ENCODE data around the gene NOXA1. TPM values are rescaled to one million over a fixed set of nuclear protein-coding genes. Genes with fewer than 3 reads are reported as not detected.

The NOXA1 gene
- polyA plus RNA-seq, 1 donor from 2014 or later: 1.7 TPM

DNA sequence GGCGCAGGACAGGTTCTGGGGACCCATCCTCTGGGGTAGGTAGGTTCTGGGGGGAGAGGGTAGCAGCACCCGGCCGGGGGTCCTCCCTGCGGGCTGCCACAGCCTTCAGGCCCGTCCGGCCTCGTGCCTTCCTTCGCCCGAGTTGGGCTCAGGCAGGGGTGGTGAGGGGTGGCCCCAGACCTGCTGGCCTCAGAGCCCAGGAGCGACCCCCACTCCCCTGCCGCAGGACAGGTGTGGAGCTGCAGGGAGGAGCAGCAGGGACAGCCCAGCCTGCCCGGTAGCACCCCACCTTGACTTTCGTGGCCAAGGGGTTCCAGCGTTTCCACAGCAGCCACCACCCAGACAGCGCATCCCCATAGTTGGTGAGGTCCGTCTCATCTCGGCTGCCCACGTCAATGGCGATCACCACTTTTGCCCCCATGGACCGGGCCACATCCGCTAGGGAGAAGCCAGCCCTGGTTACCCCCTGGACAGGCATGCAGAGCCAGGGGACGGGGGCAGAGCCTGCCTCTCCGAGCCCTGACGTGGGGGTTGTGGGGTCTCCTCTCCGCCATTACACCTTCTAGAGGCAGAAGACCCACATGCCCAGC is 39.3 kb downstream of the NOXA1 start:
- H3K4me3 ChIP-seq (ENCODE audit: low read length): no peak overlapping the region
- TF ChIP-seq, protein P1, sequence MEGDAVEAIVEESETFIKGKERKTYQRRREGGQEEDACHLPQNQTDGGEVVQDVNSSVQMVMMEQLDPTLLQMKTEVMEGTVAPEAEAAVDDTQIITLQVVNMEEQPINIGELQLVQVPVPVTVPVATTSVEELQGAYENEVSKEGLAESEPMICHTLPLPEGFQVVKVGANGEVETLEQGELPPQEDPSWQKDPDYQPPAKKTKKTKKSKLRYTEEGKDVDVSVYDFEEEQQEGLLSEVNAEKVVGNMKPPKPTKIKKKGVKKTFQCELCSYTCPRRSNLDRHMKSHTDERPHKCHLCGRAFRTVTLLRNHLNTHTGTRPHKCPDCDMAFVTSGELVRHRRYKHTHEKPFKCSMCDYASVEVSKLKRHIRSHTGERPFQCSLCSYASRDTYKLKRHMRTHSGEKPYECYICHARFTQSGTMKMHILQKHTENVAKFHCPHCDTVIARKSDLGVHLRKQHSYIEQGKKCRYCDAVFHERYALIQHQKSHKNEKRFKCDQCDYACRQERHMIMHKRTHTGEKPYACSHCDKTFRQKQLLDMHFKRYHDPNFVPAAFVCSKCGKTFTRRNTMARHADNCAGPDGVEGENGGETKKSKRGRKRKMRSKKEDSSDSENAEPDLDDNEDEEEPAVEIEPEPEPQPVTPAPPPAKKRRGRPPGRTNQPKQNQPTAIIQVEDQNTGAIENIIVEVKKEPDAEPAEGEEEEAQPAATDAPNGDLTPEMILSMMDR (IDR thresholded peaks at IDR 0.05; ENCODE audit: poor library complexity, severe bottlenecking): no peak
- TF ChIP-seq TAF1 (IDR thresholded peaks at IDR 0.05; ENCODE audit: low read depth): no peak
- no peaks in the 10 kb centered on the region for H3K9me2 ChIP-seq (ENCODE audit: insufficient read depth, low read length)
- no peaks in the 10 kb centered on the region for H3F3A ChIP-seq (ENCODE audit: insufficient read depth, low read length, poor library complexity, severe bottlenecking)
- no peak overlapping the region for H3K4me2 ChIP-seq (ENCODE audit: low read length)
- no peaks in the 10 kb centered on the region for H3K9me3 ChIP-seq (ENCODE audit: low read length)
- no peaks in the 10 kb centered on the region for H3K27me3 ChIP-seq (ENCODE audit: insufficient read depth, low read depth, low read length)
- no peak overlapping the region for H2AFZ ChIP-seq (ENCODE audit: low read depth, low read length)
- no peaks in the 10 kb centered on the region for H3K79me2 ChIP-seq (replicated peaks; ENCODE audit: insufficient read depth, low read length)
- H3K36me3 ChIP-seq (ENCODE audit: insufficient read depth, low read length): no peaks in the 10 kb centered on the region
- H3K9ac ChIP-seq (ENCODE audit: low read length): no peak overlapping the region
- no peaks in the 10 kb centered on the region for H4K20me1 ChIP-seq (ENCODE audit: insufficient read depth)
- no peak overlapping the region for H3K27ac ChIP-seq (ENCODE audit: low read length)

DNA sequence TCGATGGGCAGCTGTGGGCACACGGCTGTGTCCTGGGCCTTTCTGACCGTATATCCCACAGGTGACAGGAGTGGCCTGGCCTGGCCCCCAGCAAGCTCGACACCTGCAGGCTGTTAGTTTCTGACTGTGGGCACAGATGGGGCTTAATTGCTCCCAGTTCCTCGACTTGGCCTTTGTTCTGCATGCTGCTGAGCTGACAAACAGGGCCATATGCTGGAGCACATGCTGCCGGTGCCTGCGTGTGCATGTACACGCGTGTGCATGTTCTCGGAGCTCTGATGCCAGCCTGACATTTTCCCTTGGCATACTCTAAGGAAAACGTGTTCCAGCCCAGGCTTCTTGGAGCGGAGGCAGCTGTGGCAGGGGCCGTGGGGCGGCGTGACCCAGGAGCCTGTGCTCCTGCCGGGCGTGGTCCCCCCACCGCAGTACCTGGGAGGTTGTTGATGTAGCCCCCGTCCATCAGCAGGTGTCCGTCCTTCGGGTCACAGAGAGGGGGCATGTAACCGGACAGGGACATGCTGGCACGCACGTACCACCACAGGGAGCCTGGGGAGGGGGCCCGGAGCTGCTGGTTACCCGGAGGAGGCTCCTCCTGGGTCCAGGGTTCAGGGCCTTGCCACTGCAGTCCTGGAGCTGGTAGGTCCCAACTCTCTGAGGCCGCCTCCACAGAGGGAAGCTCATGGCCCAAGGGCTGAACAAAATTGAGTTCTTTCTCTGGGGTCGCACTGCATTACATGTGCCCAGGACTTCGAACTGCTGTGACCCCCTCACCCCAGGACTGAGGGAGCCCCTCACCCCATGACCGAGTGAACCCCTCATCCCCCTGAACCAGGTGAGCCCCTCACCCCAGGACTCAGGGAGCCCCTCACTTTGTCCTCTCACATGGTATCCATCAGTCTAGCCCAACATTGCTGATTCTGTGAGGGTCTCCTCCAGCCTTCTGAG is 40.1 kb downstream of the NOXA1 start:
- H3K4me2 ChIP-seq (ENCODE audit: low read length): no peak overlapping the region
- no peaks in the 10 kb centered on the region for H3F3A ChIP-seq (ENCODE audit: insufficient read depth, low read length, poor library complexity, severe bottlenecking)
- no peaks in the 10 kb centered on the region for H4K20me1 ChIP-seq (ENCODE audit: insufficient read depth)
- H3K36me3 ChIP-seq (ENCODE audit: insufficient read depth, low read length): no peaks in the 10 kb centered on the region
- H3K4me3 ChIP-seq (ENCODE audit: low read length): no peak overlapping the region
- no peaks in the 10 kb centered on the region for H3K9me3 ChIP-seq (ENCODE audit: low read length)
- no peak overlapping the region for H3K9ac ChIP-seq (ENCODE audit: low read length)
- H3K27me3 ChIP-seq (ENCODE audit: insufficient read depth, low read depth, low read length): no peaks in the 10 kb centered on the region
- H3K79me2 ChIP-seq (replicated peaks; ENCODE audit: insufficient read depth, low read length): no peaks in the 10 kb centered on the region
- no peak overlapping the region for H3K27ac ChIP-seq (ENCODE audit: low read length)
- no peaks in the 10 kb centered on the region for H3K9me2 ChIP-seq (ENCODE audit: insufficient read depth, low read length)
- TF ChIP-seq MXI1 (conservative IDR thresholded peaks at IDR 0.05; ENCODE audit: poor library complexity, severe bottlenecking) (no peak), POLR2AphosphoS5 (IDR thresholded peaks at IDR 0.05) (no peak), SMC3 (conservative IDR thresholded peaks at IDR 0.05; ENCODE audit: poor library complexity) (no peak), RAD21 (conservative IDR thresholded peaks at IDR 0.05) (no peak), EP300 (conservative IDR thresholded peaks at IDR 0.05; ENCODE audit: poor library complexity, severe bottlenecking) (no peak), TAF1 (IDR thresholded peaks at IDR 0.05; ENCODE audit: low read depth) (no peak), EZH2 (IDR thresholded peaks at IDR 0.05; ENCODE audit: borderline replicate concordance, insufficient read depth, low read length, poor library complexity, severe bottlenecking) (no peak)
- TF ChIP-seq, protein P2, sequence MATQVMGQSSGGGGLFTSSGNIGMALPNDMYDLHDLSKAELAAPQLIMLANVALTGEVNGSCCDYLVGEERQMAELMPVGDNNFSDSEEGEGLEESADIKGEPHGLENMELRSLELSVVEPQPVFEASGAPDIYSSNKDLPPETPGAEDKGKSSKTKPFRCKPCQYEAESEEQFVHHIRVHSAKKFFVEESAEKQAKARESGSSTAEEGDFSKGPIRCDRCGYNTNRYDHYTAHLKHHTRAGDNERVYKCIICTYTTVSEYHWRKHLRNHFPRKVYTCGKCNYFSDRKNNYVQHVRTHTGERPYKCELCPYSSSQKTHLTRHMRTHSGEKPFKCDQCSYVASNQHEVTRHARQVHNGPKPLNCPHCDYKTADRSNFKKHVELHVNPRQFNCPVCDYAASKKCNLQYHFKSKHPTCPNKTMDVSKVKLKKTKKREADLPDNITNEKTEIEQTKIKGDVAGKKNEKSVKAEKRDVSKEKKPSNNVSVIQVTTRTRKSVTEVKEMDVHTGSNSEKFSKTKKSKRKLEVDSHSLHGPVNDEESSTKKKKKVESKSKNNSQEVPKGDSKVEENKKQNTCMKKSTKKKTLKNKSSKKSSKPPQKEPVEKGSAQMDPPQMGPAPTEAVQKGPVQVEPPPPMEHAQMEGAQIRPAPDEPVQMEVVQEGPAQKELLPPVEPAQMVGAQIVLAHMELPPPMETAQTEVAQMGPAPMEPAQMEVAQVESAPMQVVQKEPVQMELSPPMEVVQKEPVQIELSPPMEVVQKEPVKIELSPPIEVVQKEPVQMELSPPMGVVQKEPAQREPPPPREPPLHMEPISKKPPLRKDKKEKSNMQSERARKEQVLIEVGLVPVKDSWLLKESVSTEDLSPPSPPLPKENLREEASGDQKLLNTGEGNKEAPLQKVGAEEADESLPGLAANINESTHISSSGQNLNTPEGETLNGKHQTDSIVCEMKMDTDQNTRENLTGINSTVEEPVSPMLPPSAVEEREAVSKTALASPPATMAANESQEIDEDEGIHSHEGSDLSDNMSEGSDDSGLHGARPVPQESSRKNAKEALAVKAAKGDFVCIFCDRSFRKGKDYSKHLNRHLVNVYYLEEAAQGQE (IDR thresholded peaks at IDR 0.05; ENCODE audit: borderline replicate concordance): no peak
- TF ChIP-seq, protein P1 (IDR thresholded peaks at IDR 0.05; ENCODE audit: poor library complexity, severe bottlenecking): no peak
- no peak overlapping the region for H2AFZ ChIP-seq (ENCODE audit: low read depth, low read length)

Measured in neural cell (in vitro differentiated cells).